GM18909 (cell line): ENCODE measurements around the gene BNIP5.

Source experiments
- ATAC-seq: cut with Tn5 transposase; IDR thresholded peaks from one replicate; pipeline ENCODE4 v1.9.1; 2021; ENCODE audit warnings: mild to moderate bottlenecking; ENCODE audit not compliant: unreplicated experiment, poor library complexity

The BNIP5 gene

GRCh38 chr6:36272234-36272633 is 64.5 kb downstream of the BNIP5 start:
- ATAC-seq = no peak

GRCh38 chr6:36269834-36270705 is 66.6 kb downstream of the BNIP5 start, which contains the start of gene PNPLA1:
Gene PNPLA1 (plus strand): TSS chr6:36270060. CDS start chr6:36270460, 400 bp downstream.
- ATAC-seq = no peak

- no peak for ATAC-seq
Measured at GRCh38 chr6:36268478-36269275, 68.0 kb downstream of the BNIP5 start.

- no peak for ATAC-seq
Measured at GRCh38 chr6:36267731-36268477, 68.8 kb downstream of the BNIP5 start.

GRCh38 chr6:36266913-36267644 is 69.6 kb downstream of the BNIP5 start:
- ATAC-seq = no peak
